GM10248 (cell line): ENCODE data around the gene PIK3R3.

Experiments used
- CTCF ChIA-PET: fragments of 300-600 bp; sonication (Branson Sonifier 250); formaldehyde crosslinking; extraction: SDS; loops from one replicate; lab custom pipeline; 2021; ENCODE audit warnings: antibody characterized with exemption; lab: Yijun Ruan, JAX
- POLR2A ChIA-PET: fragments of 350-650 bp; sonication (Branson Sonifier 250); formaldehyde crosslinking; extraction: SDS; loops from one replicate; lab custom pipeline; 2020; ENCODE audit warnings: antibody characterized with exemption; lab: Yijun Ruan, JAX
- DNase-seq: peaks from one replicate; pipeline ENCODE4 v3.0.0; 2012; ENCODE audit errors: extremely low spot score
- CTCF ChIP-seq: IDR thresholded peaks from 2 replicates; pipeline ENCODE4 v1.5.1; 2012; ENCODE audit warnings: mild to moderate bottlenecking, low read depth; ENCODE audit errors: extremely low read depth, missing control alignments, control extremely low read depth

PIK3R3 gene

GRCh38 chr1:46067652-46068051, 64.8 kb downstream of the PIK3R3 start:
- no peak for DNase-seq
- ChIA-PET POLR2A (interaction anchor here (1.2 kb wide), 1 partner anchor 65 kb away, joined by 3 read pairs; the partner anchor contains the start of gene PIK3R3), CTCF (interaction anchor here (0.8 to 2.5 kb wide), 4 partner anchors 8 to 32 kb away, joined by 3 to 7 read pairs (median 3); no protein-coding TSS in a partner anchor)
- TF ChIP-seq CTCF: no peak

DNA sequence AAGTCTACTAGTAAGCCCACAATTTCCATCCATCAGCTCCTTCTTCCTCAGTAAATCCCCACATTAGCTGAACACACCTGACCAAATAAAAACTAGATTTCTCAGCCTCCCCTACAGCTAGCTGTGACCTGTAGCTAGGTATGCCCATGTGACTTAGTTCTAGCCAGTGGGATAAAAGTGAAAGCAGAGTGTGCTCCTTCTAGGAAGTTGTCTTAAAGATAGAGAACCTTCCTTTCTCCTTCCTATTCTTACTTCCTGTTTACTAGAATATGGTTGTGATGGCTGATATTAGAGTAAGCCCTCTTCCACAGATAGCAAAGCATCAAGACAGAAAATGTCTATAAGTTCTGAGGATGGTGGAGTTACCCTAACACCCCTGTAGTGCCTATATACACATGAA, 67.0 kb downstream of the PIK3R3 start:
- DNase-seq: no peak
- no peak for TF ChIP-seq CTCF
- ChIA-PET POLR2A (interaction anchor here (2.6 kb wide), 1 partner anchor 67 kb away, joined by 7 read pairs; the partner anchor contains the start of gene PIK3R3), CTCF (interaction anchor here (1.3 kb wide), 2 partner anchors 10 to 16 kb away, joined by 4 to 6 read pairs; no protein-coding TSS in a partner anchor)

- DNase-seq: no peak
- CTCF ChIA-PET: interaction anchor here (1.3 kb wide), 2 partner anchors 11 to 15 kb away, joined by 4 to 6 read pairs; no protein-coding TSS in a partner anchor
- TF ChIP-seq CTCF: no peak
- POLR2A ChIA-PET: interaction anchor here (2.6 kb wide), 1 partner anchor 68 kb away, joined by 7 read pairs; the partner anchor contains the start of gene PIK3R3
Measured at GRCh38 chr1:46064708-46065107, 67.7 kb downstream of the PIK3R3 start.

GRCh38 chr1:46062651-46063319, 69.6 kb downstream of the PIK3R3 start:
- DNase-seq: peak; percentile 47
- POLR2A ChIA-PET: interaction anchor here (0.9 kb wide), 1 partner anchor 70 kb away, joined by 6 read pairs; the partner anchor contains the start of gene PIK3R3
- TF ChIP-seq CTCF: no peak
- CTCF ChIA-PET: interaction anchor here (0.9 to 1.6 kb wide), 7 partner anchors 23 to 161 kb away, joined by 3 to 7 read pairs (median 4); no protein-coding TSS in a partner anchor

- DNase-seq: no peak
- ChIA-PET CTCF (interaction anchor here (1.0 to 1.7 kb wide), 3 partner anchors 23 to 105 kb away, joined by 3 to 4 read pairs (median 3); no protein-coding TSS in a partner anchor), POLR2A (no interaction called here)
- TF ChIP-seq CTCF: no peak
Measured at GRCh38 chr1:46061146-46061545, 71.3 kb downstream of the PIK3R3 start.

DNA sequence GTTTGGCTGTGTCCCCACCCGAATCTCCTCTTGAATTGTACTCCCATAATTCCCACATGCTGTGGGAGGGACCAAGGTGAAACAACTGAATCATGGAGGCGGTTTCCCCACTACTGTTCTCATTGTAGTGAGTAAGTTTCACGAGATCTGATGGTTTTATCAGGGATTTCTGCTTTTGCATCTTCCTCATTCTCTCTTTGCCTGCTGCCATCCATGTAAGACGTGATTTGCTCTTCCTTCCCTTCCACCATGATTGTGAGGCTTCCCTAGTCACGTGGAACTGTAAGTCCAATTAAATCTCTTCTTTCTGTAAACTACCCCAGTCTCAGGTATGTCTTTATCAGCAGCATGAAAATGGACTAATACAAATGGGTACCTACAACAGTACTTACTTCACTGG, 73.5 kb downstream of the PIK3R3 start:
- DNase-seq: no peak
- ChIA-PET POLR2A (no interaction called here), CTCF (interaction anchor here (0.9 to 1.7 kb wide), 3 partner anchors 16 to 108 kb away, joined by 3 read pairs; no protein-coding TSS in a partner anchor)
- TF ChIP-seq CTCF: no peak
